Keratinocyte (primary cell): Measurements from ENCODE around the gene ENPP1.

Source experiments
- CTCF ChIP-seq, 3 experiments: IDR thresholded peaks in 1 of 3; conservative IDR thresholded peaks in 1 of 3; optimal IDR thresholded peaks in 1 of 3; 2 replicates in 2 of 3; 3 replicates in 1 of 3; pipeline versions ENCODE3 to v1.5.1; 2011; ENCODE audit warnings: low read length in 3 of 3, mild to moderate bottlenecking in 3 of 3, moderate library complexity in 2 of 3, control low read depth in 1 of 3, inconsistent platforms in 1 of 3; ENCODE audit not compliant: insufficient read depth in 2 of 3; ENCODE audit errors: extremely low read depth in 1 of 3
- EZH2 ChIP-seq: IDR thresholded peaks from one replicate; pipeline ENCODE4 v1.6.1; 2012; ENCODE audit warnings: inconsistent platforms, mild to moderate bottlenecking, low read length, moderate library complexity

GRCh38 chr6:131914234-131914633, 106.4 kb downstream of the ENPP1 start:
- TF ChIP-seq CTCF (optimal IDR thresholded peaks at IDR 0.05 in 1 of 3, IDR thresholded peaks at IDR 0.05 in 1 of 3, conservative IDR thresholded peaks at IDR 0.05 in 1 of 3; ENCODE audit: extremely low read depth in 1 of 3, insufficient read depth in 2 of 3, low read length in 3 of 3) = no peak
- TF ChIP-seq EZH2 = no peak
